Measurements from ENCODE around the gene NTRK2. TPM values are rescaled to one million over a fixed set of nuclear protein-coding genes. Genes with fewer than 3 reads are reported as not detected.

The NTRK2 gene
- total RNA-seq, 2 experiments from 2014 or later: 0.06 TPM; not detected in 1

- H3K4me3 ChIP-seq (ENCODE audit: low read depth, low read length, poor library complexity, severe bottlenecking): no peak overlapping the region
- H3K4me2 ChIP-seq (ENCODE audit: low read length): no peak overlapping the region
- no peaks in the 10 kb centered on the region for H3K79me2 ChIP-seq (ENCODE audit: insufficient read depth, low read depth, low read length)
- intact Hi-C loops (cut with micrococcal nuclease; ENCODE audit: unreplicated experiment): no loop called here
- H3K27ac ChIP-seq (ENCODE audit: low read depth, low read length, poor library complexity, severe bottlenecking): no peak overlapping the region
- H2AFZ ChIP-seq (ENCODE audit: low read length): no peak overlapping the region
- H3K36me3 ChIP-seq (ENCODE audit: insufficient read depth, low read length): no peaks in the 10 kb centered on the region
- H3K9me3 ChIP-seq (ENCODE audit: low read length): no peaks in the 10 kb centered on the region
- H3K9me2 ChIP-seq (ENCODE audit: insufficient read depth, low read length): no peaks in the 10 kb centered on the region
- no peak for DNase-seq (ENCODE audit: low spot score)
- no peak for TF ChIP-seq CTCF (conservative IDR thresholded peaks at IDR 0.05; ENCODE audit: low read length)
- TF ChIP-seq EZH2phosphoT487 (IDR thresholded peaks at IDR 0.05; ENCODE audit: borderline replicate concordance, low read depth, low read length): no peak
- BruUV-seq (replicated peaks): no TSS peak
- H4K20me1 ChIP-seq (ENCODE audit: insufficient read depth, low read length): no peaks in the 10 kb centered on the region
- H3K4me1 ChIP-seq (ENCODE audit: insufficient read depth, low read length, poor library complexity, severe bottlenecking): no peaks in the 10 kb centered on the region
- ChIA-PET CTCF (ENCODE audit: unreplicated experiment) (no interaction called here), POLR2A (no interaction called here)
Measured at GRCh38 chr9:84945878-84946538, 276.5 kb downstream of the NTRK2 start.

- ChIA-PET CTCF (ENCODE audit: unreplicated experiment) (no interaction called here), POLR2A (no interaction called here)
- H4K20me1 ChIP-seq (ENCODE audit: insufficient read depth, low read length): no peaks in the 10 kb centered on the region
- H3K4me3 ChIP-seq (ENCODE audit: low read depth, low read length, poor library complexity, severe bottlenecking): no peak overlapping the region
- H3K4me2 ChIP-seq (ENCODE audit: low read length): no peak overlapping the region
- intact Hi-C loops (cut with micrococcal nuclease; ENCODE audit: unreplicated experiment): no loop called here
- no peaks in the 10 kb centered on the region for H3K9me3 ChIP-seq (ENCODE audit: low read length)
- no peak for TF ChIP-seq EZH2phosphoT487 (IDR thresholded peaks at IDR 0.05; ENCODE audit: borderline replicate concordance, low read depth, low read length)
- no peak for TF ChIP-seq CTCF (conservative IDR thresholded peaks at IDR 0.05; ENCODE audit: low read length)
- no peak for DNase-seq (ENCODE audit: low spot score)
- H3K36me3 ChIP-seq (ENCODE audit: insufficient read depth, low read length): no peaks in the 10 kb centered on the region
- no peak overlapping the region for H2AFZ ChIP-seq (ENCODE audit: low read length)
- no TSS peak for BruUV-seq (replicated peaks)
- H3K27ac ChIP-seq (ENCODE audit: low read depth, low read length, poor library complexity, severe bottlenecking): no peak overlapping the region
- no peaks in the 10 kb centered on the region for H3K79me2 ChIP-seq (ENCODE audit: insufficient read depth, low read depth, low read length)
- no peaks in the 10 kb centered on the region for H3K4me1 ChIP-seq (ENCODE audit: insufficient read depth, low read length, poor library complexity, severe bottlenecking)
- no peaks in the 10 kb centered on the region for H3K9me2 ChIP-seq (ENCODE audit: insufficient read depth, low read length)
Measured at GRCh38 chr9:84947412-84947972, 278.0 kb downstream of the NTRK2 start.

GRCh38 chr9:84949258-84949657 lies 279.7 kb downstream of the NTRK2 start:
- POLR2A ChIA-PET: interaction anchor here (0.5 kb wide), 1 partner anchor 1966 kb away, joined by 4 read pairs; no protein-coding TSS in a partner anchor

More at GRCh38 chr9:84949258-84949657, 279.7 kb downstream of the NTRK2 start:
- intact Hi-C loops (cut with micrococcal nuclease; ENCODE audit: unreplicated experiment): no loop called here
- Histone ChIP-seq H3K9me2 (ENCODE audit: insufficient read depth, low read length) (no peaks in the 10 kb centered on the region), H4K20me1 (ENCODE audit: insufficient read depth, low read length) (no peaks in the 10 kb centered on the region), H3K9me3 (ENCODE audit: low read length) (no peaks in the 10 kb centered on the region), H3K36me3 (ENCODE audit: insufficient read depth, low read length) (no peaks in the 10 kb centered on the region), H3K27ac (ENCODE audit: low read depth, low read length, poor library complexity, severe bottlenecking) (no peak overlapping the region), H3K4me3 (ENCODE audit: low read depth, low read length, poor library complexity, severe bottlenecking) (no peak overlapping the region), H3K4me2 (ENCODE audit: low read length) (no peak overlapping the region), H3K79me2 (ENCODE audit: insufficient read depth, low read depth, low read length) (no peaks in the 10 kb centered on the region), H3K4me1 (ENCODE audit: insufficient read depth, low read length, poor library complexity, severe bottlenecking) (no peaks in the 10 kb centered on the region), H2AFZ (ENCODE audit: low read length) (no peak overlapping the region)
- no TSS peak for BruUV-seq (replicated peaks)
- no peak for TF ChIP-seq EZH2phosphoT487 (IDR thresholded peaks at IDR 0.05; ENCODE audit: borderline replicate concordance, low read depth, low read length)
- no peak for TF ChIP-seq CTCF (conservative IDR thresholded peaks at IDR 0.05; ENCODE audit: low read length)
- no peak for DNase-seq (ENCODE audit: low spot score)
- CTCF ChIA-PET (ENCODE audit: unreplicated experiment): no interaction called here

Data from OCI-LY7 (cell line).